Loucy (cell line): ENCODE data around the gene SLC22A3.

Experiments used
- EZH2phosphoT487 ChIP-seq: fragments of 200-600 bp; IDR thresholded peaks from 2 replicates; pipeline ENCODE4 v1.6.1; 2018; ENCODE audit warnings: antibody characterized with exemption, mild to moderate bottlenecking, moderate library complexity, borderline replicate concordance
- TF ChIP-seq, protein P1 (sequence below): fragments of 200-600 bp; sonication (generic); conservative IDR thresholded peaks from 2 replicates; pipeline ENCODE4 v1.5.1; 2014; ENCODE audit warnings: mild to moderate bottlenecking, antibody characterized with exemption, low read length

GRCh38 chr6:160469153-160469552, 121.0 kb downstream of the SLC22A3 start:
- no peak for TF ChIP-seq EZH2phosphoT487
- TF ChIP-seq, protein P1, sequence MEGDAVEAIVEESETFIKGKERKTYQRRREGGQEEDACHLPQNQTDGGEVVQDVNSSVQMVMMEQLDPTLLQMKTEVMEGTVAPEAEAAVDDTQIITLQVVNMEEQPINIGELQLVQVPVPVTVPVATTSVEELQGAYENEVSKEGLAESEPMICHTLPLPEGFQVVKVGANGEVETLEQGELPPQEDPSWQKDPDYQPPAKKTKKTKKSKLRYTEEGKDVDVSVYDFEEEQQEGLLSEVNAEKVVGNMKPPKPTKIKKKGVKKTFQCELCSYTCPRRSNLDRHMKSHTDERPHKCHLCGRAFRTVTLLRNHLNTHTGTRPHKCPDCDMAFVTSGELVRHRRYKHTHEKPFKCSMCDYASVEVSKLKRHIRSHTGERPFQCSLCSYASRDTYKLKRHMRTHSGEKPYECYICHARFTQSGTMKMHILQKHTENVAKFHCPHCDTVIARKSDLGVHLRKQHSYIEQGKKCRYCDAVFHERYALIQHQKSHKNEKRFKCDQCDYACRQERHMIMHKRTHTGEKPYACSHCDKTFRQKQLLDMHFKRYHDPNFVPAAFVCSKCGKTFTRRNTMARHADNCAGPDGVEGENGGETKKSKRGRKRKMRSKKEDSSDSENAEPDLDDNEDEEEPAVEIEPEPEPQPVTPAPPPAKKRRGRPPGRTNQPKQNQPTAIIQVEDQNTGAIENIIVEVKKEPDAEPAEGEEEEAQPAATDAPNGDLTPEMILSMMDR: no peak
